ENCODE measurements around the gene VPS25. TPM values are rescaled to one million over a fixed set of nuclear protein-coding genes. Genes with fewer than 3 reads are reported as not detected.

Gene VPS25
- total and polyA plus RNA-seq, 9 of the 15 experiments (the other 6 are each of a cell fraction or from before 2014, with no cell fraction given), result 123 to 352 (median 180) TPM

- TF ChIP-seq SIX5 (IDR thresholded peaks at IDR 0.05; ENCODE audit: borderline replicate concordance in 1 of 2, insufficient read depth in 1 of 2, low read depth in 1 of 2, low read length in 2 of 2) (peak; percentile 45 to 47; a peak in 2 of 4 replicates), SMARCA5 (IDR thresholded peaks at IDR 0.05) (no peak), DACH1 (IDR thresholded peaks at IDR 0.05; ENCODE audit: partially characterized antibody) (no peak), MYNN (IDR thresholded peaks at IDR 0.05) (no peak), MYNN (CRISPR knock-in tag; IDR thresholded peaks at IDR 0.05) (no peak), SREBF2 (CRISPR knock-in tag; IDR thresholded peaks at IDR 0.05) (no peak), DLX4 (CRISPR knock-in tag; IDR thresholded peaks at IDR 0.05) (no peak), PCBP1 (IDR thresholded peaks at IDR 0.05; ENCODE audit: low read depth, low read length, poor library complexity, severe bottlenecking) (no peak), MYC (IDR thresholded peaks at IDR 0.05; ENCODE audit: low read depth, low read length) (peak; percentile 74), MYC (CRISPR knock-in tag; IDR thresholded peaks at IDR 0.05; ENCODE audit: borderline replicate concordance, low read depth) (no peak), ZNF277 (CRISPR knock-in tag; IDR thresholded peaks at IDR 0.05; ENCODE audit: borderline replicate concordance) (no peak), CCAR2 (IDR thresholded peaks at IDR 0.05; ENCODE audit: low read depth, low read length) (no peak), TOE1 (IDR thresholded peaks at IDR 0.05; ENCODE audit: borderline replicate concordance) (peak; percentile 52; the same call in 1 of the 2 replicates), TOE1 (CRISPR knock-in tag; IDR thresholded peaks at IDR 0.05; ENCODE audit: borderline replicate concordance, low read depth) (no peak), XRCC4 (IDR thresholded peaks at IDR 0.05; ENCODE audit: extremely low read depth, insufficient read depth, insufficient read length) (no peak), TRIM25 (IDR thresholded peaks at IDR 0.05; ENCODE audit: borderline replicate concordance) (no peak), ATF4 (CRISPR knock-in tag; IDR thresholded peaks at IDR 0.05) (peak; percentile 42; the same call in 1 of the 2 replicates), ZNF24 (IDR thresholded peaks at IDR 0.05) (peak; percentile 45; the same call in 1 of the 2 replicates), BRF2 (IDR thresholded peaks at IDR 0.05; ENCODE audit: borderline replicate concordance, insufficient read depth, insufficient read length) (no peak), ZNF79 (CRISPR knock-in tag; IDR thresholded peaks at IDR 0.05; ENCODE audit: low read depth) (no peak), SRSF9 (IDR thresholded peaks at IDR 0.05; ENCODE audit: borderline replicate concordance, low read depth, low read length) (no peak), DNMT1 (IDR thresholded peaks at IDR 0.05) (no peak), HLTF (IDR thresholded peaks at IDR 0.05) (no peak), U2AF1 (optimal IDR thresholded peaks at IDR 0.05; ENCODE audit: low read depth, low read length) (no peak)
Measured at GRCh38 chr17:42773290-42774035, at the start of gene VPS25 (continued).
